Measurements from ENCODE around the gene BCL2. TPM values are rescaled to one million over a fixed set of nuclear protein-coding genes. Genes with fewer than 3 reads are reported as not detected.

Gene BCL2
- total and polyA plus RNA-seq, 9 of the 15 experiments (the other 6 are each of a cell fraction or from before 2014, with no cell fraction given), result 0.10 to 1.1 (median 0.65) TPM

DNA sequence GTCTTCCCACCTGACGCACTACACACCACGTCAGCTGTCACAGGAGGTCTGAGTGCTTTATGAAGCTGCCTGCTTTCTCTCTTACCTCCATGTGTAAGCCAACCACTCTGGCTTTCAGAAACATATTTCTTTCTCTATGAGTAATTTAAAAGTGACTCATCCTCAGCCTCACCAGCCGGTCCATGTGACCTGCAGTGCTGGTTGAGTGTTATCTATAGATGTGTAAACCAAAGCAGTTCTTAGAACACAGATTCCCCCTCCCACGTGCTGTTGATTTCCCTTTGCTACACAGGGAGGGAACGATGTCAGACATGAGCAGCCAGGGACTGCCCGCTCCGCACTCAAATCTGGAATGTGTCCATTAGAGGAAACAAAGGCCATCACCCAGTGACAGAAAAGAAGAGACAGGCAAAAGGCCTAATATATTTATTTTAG is 157.8 kb downstream of the BCL2 start:
- Histone ChIP-seq H3K4me3 (no peak overlapping the region), H2AFZ (ENCODE audit: low read depth, low read length) (no peak overlapping the region), H3K79me2 (ENCODE audit: control insufficient read depth, insufficient read depth, low read length) (no peaks in the 10 kb centered on the region), H3K27ac (ENCODE audit: extremely low read depth, low read depth, low read length) (no peak overlapping the region), H3K27me3 (ENCODE audit: control insufficient read depth in 2 of 2, insufficient read depth in 2 of 2, low read length in 2 of 2) (peaks cover 3 to 19% of the 10 kb centered on the region in 2 experiments; a peak in 3 of 5 replicates), H3K4me1 (replicated peaks in 1 of 2; ENCODE audit: control insufficient read depth in 2 of 2, insufficient read depth in 2 of 2, low read length in 2 of 2) (no peaks in the 10 kb centered on the region; a peak in 1 of 5 replicates), H3K36me3 (ENCODE audit: control insufficient read depth, insufficient read depth, low read length) (no peaks in the 10 kb centered on the region), H4K20me1 (replicated peaks; ENCODE audit: control insufficient read depth, insufficient read depth, low read length) (no peaks in the 10 kb centered on the region), H3K4me2 (ENCODE audit: insufficient read depth, low read length) (no peak overlapping the region), H3K9ac (ENCODE audit: insufficient read depth in 1 of 2, low read depth in 2 of 2, low read length in 2 of 2) (no peak overlapping the region), H3K9me3 (replicated peaks; ENCODE audit: control insufficient read depth, insufficient read depth, low read depth, low read length) (no peaks in the 10 kb centered on the region), H3K9me1 (ENCODE audit: control insufficient read depth, insufficient read depth, low read length) (no peaks in the 10 kb centered on the region)
- FAIRE-seq (no peak), ATAC-seq (peak; percentile 75), DNase-seq (ENCODE audit: extremely low read depth in 1 of 4, low spot score in 3 of 4) (peak; percentile 8 to 44 (median 20))
- CTCF ChIA-PET (ENCODE audit: low intra/inter-chr PET ratio), result no interaction called here
- in situ Hi-C loops (cut with MboI), result no loop called here
- WGBS (ENCODE audit: insufficient coverage, low coverage, missing lambda C conversion rate), result 0% methylated on average over 6 of the region's 7 CpGs
- intact Hi-C loops (cut with micrococcal nuclease), result no loop called here
- POLR2A ChIA-PET, result no interaction called here
- no TSS peak for BruUV-seq (replicated peaks)
- peak; percentile 60 for TF ChIP-seq RAD51 (IDR thresholded peaks at IDR 0.05; ENCODE audit: borderline replicate concordance, low read depth)
- TF ChIP-seq, protein P1, sequence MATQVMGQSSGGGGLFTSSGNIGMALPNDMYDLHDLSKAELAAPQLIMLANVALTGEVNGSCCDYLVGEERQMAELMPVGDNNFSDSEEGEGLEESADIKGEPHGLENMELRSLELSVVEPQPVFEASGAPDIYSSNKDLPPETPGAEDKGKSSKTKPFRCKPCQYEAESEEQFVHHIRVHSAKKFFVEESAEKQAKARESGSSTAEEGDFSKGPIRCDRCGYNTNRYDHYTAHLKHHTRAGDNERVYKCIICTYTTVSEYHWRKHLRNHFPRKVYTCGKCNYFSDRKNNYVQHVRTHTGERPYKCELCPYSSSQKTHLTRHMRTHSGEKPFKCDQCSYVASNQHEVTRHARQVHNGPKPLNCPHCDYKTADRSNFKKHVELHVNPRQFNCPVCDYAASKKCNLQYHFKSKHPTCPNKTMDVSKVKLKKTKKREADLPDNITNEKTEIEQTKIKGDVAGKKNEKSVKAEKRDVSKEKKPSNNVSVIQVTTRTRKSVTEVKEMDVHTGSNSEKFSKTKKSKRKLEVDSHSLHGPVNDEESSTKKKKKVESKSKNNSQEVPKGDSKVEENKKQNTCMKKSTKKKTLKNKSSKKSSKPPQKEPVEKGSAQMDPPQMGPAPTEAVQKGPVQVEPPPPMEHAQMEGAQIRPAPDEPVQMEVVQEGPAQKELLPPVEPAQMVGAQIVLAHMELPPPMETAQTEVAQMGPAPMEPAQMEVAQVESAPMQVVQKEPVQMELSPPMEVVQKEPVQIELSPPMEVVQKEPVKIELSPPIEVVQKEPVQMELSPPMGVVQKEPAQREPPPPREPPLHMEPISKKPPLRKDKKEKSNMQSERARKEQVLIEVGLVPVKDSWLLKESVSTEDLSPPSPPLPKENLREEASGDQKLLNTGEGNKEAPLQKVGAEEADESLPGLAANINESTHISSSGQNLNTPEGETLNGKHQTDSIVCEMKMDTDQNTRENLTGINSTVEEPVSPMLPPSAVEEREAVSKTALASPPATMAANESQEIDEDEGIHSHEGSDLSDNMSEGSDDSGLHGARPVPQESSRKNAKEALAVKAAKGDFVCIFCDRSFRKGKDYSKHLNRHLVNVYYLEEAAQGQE (IDR thresholded peaks at IDR 0.05; ENCODE audit: borderline replicate concordance), result peak; percentile 24; the same call in 1 of the 2 replicates
- TF ChIP-seq, protein P1 (CRISPR knock-in tag; IDR thresholded peaks at IDR 0.05; ENCODE audit: low read depth), result no peak

Data from K562 (cell line).